Activated CD4-positive, alpha-beta T cell treated with anti-CD3 and anti-CD28 coated beads for 24 hours (primary cell): Measurements from ENCODE around the gene GPR33.
"Not testable (repeated sequence)": the region's sequence is repeated elsewhere in the genome, so short reads cannot be mapped to it uniquely, and the experiment has no call there.

ENCODE experiments used
- DNase-seq, 2 donors: peaks; one replicate each; pipeline ENCODE4 v3.0.0-alpha.2; 2020; ENCODE audit warnings: low read depth in 2 of 2

Gene GPR33

GRCh38 chr14:31487886-31488285 lies at the start of gene GPR33:
TSS of gene GPR33 (minus strand) at chr14:31488039. CDS start at chr14:31483965, 4,074 bp downstream.
- DNase-seq, result no peak

GRCh38 chr14:31536201-31536960 lies 48.5 kb upstream of the GPR33 start:
- no peak for DNase-seq

- DNase-seq, result no peak
Observed at GRCh38 chr14:31530136-31530535, 42.3 kb upstream of the GPR33 start.

GRCh38 chr14:31529053-31529452 lies 41.2 kb upstream of the GPR33 start:
- no peak for DNase-seq

- no peak for DNase-seq
Observed at GRCh38 chr14:31527546-31527945, 39.7 kb upstream of the GPR33 start.

- DNase-seq, result no peak
Observed at GRCh38 chr14:31527087-31527486, 39.2 kb upstream of the GPR33 start.

GRCh38 chr14:31510855-31511254 lies 23.0 kb upstream of the GPR33 start:
- no peak for DNase-seq

- DNase-seq, result no peak
Observed at GRCh38 chr14:31510222-31510621, 22.4 kb upstream of the GPR33 start.

- no peak for DNase-seq
Observed at GRCh38 chr14:31508135-31508534, 20.3 kb upstream of the GPR33 start.

- DNase-seq, result no peak
Observed at GRCh38 chr14:31505411-31505810, 17.6 kb upstream of the GPR33 start.

GRCh38 chr14:31501870-31502269 lies 14.0 kb upstream of the GPR33 start:
- DNase-seq, result no peak

GRCh38 chr14:31492759-31493498 lies 5.1 kb upstream of the GPR33 start:
- no peak for DNase-seq

- no peak for DNase-seq
Observed at GRCh38 chr14:31489691-31490090, 1.9 kb upstream of the GPR33 start.

GRCh38 chr14:31486764-31487163 lies 1.1 kb downstream of the GPR33 start:
- DNase-seq, result no peak

GRCh38 chr14:31484754-31485153 lies 3.1 kb downstream of the GPR33 start:
- no peak for DNase-seq

- no peak for DNase-seq
Observed at GRCh38 chr14:31480156-31480555, 7.7 kb downstream of the GPR33 start.

- no peak for DNase-seq
Observed at GRCh38 chr14:31479027-31479426, 8.8 kb downstream of the GPR33 start.

- DNase-seq, result no peak
Observed at GRCh38 chr14:31477248-31477647, 10.6 kb downstream of the GPR33 start.

GRCh38 chr14:31476131-31476866 lies 11.5 kb downstream of the GPR33 start:
- no peak for DNase-seq

- no peak for DNase-seq
Observed at GRCh38 chr14:31466554-31466953, 21.3 kb downstream of the GPR33 start.

- DNase-seq, result no peak
Observed at GRCh38 chr14:31465111-31465510, 22.7 kb downstream of the GPR33 start.

- DNase-seq, result not testable (repeated sequence)
Observed at GRCh38 chr14:31462450-31462849, 25.4 kb downstream of the GPR33 start.

- DNase-seq, result no peak
Observed at GRCh38 chr14:31461545-31461944, 26.3 kb downstream of the GPR33 start.
